ENCODE measurements around the gene MYL12A. TPM values are rescaled to one million over a fixed set of nuclear protein-coding genes. Genes with fewer than 3 reads are reported as not detected.

The MYL12A gene
- total and polyA plus RNA-seq, 2 experiments from 2014 or later, result 789 to 1,649 TPM

DNA sequence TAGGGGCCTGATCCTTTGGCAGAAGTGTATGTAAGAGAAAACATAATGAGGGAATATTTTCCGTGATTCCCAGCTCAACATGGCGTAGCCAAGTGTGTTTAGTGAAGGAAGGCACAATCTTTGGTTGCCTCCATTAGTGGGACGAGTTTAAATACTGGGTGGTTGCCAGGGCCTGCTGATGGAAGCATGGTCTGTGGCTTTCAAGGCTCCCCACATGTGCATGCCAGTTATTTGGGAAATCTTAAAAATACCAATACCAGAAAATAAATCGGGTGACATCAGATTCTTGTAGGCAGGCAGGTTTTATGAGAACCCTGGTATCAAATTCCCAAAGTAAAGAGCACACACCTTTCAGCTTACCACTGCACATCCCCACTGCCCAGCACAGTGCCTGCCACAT, 7.1 kb downstream of the MYL12A start:
- no peak for DNase-seq
- WGBS, 2 experiments (ENCODE audit: low coverage in 1 of 2, low lambda C conversion rate in 2 of 2, missing lambda C conversion rate in 2 of 2), result 75 to 86% methylated on average over 4 of the region's 4 CpGs
- in situ Hi-C loops (cut with MboI), result no loop called here
- no peaks in the 10 kb centered on the region for H3K27me3 ChIP-seq (replicated peaks; ENCODE audit: insufficient read depth)
- H3F3A ChIP-seq (ENCODE audit: insufficient read depth), result peaks cover 94% of the 10 kb centered on the region
- TF ChIP-seq EZH2phosphoT487 (IDR thresholded peaks at IDR 0.05; ENCODE audit: insufficient read depth, low read depth), result no peak
- no peak for TF ChIP-seq EZH2 (IDR thresholded peaks at IDR 0.05; ENCODE audit: insufficient read depth, poor library complexity, severe bottlenecking)
- H3K79me2 ChIP-seq (ENCODE audit: insufficient read depth), result peaks cover 100% of the 10 kb centered on the region
- no peak overlapping the region for H2AFZ ChIP-seq
- peaks cover 65% of the 10 kb centered on the region for H3K36me3 ChIP-seq (ENCODE audit: low read depth)
- no peak overlapping the region for H3K9ac ChIP-seq
- H3K4me1 ChIP-seq (ENCODE audit: insufficient read depth), result peaks cover 73% of the 10 kb centered on the region
- no peak overlapping the region for H3K4me2 ChIP-seq (ENCODE audit: unreplicated experiment)
- H3K9me3 ChIP-seq (ENCODE audit: low read depth), result no peaks in the 10 kb centered on the region
- no peaks in the 10 kb centered on the region for H3K9me2 ChIP-seq (ENCODE audit: insufficient read depth)
- H4K20me1 ChIP-seq (ENCODE audit: insufficient read depth), result no peaks in the 10 kb centered on the region
- no peak overlapping the region for H3K4me3 ChIP-seq
- H3K27ac ChIP-seq, result peak overlapping the region; percentile 22; the same call in 1 of the 2 replicates

DNA sequence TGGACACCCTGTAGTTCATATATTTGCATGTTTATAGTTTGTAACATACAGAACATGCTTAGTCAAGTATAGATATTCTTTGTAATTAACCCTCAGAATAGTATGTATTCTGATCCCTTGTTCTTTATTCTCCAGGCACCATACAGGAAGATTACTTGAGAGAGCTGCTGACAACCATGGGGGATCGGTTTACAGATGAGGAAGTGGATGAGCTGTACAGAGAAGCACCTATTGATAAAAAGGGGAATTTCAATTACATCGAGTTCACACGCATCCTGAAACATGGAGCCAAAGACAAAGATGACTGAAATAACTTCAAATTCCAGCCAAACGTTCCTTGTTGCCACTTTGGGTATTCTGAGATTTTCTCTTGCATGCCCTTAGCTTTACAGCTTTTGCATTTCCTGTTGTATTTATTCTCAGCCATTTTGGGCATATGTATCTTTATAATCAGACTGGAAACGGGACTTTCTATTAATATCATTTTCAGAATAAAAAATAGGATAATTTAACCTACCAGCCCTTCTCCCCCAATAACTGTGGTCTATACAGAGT, 8.1 kb downstream of the MYL12A start:
- Histone ChIP-seq H3K4me2 (ENCODE audit: unreplicated experiment) (peak overlapping the region; percentile 30), H3K27me3 (replicated peaks; ENCODE audit: insufficient read depth) (no peaks in the 10 kb centered on the region), H4K20me1 (ENCODE audit: insufficient read depth) (no peaks in the 10 kb centered on the region), H3F3A (ENCODE audit: insufficient read depth) (peaks cover 95% of the 10 kb centered on the region), H3K9me3 (ENCODE audit: low read depth) (no peaks in the 10 kb centered on the region), H3K9ac (0 out of 2 replicates have a peak overlapping the region, but pooled peaks have one; percentile 4), H3K9me2 (ENCODE audit: insufficient read depth) (no peaks in the 10 kb centered on the region), H3K4me1 (ENCODE audit: insufficient read depth) (peaks cover 74% of the 10 kb centered on the region), H3K36me3 (ENCODE audit: low read depth) (peaks cover 67% of the 10 kb centered on the region), H3K79me2 (ENCODE audit: insufficient read depth) (peaks cover 95% of the 10 kb centered on the region), H3K4me3 (no peak overlapping the region; the same call in 1 of the 2 replicates), H3K27ac (peak overlapping the region; percentile 27), H2AFZ (no peak overlapping the region)
- DNase-seq, result no peak
- in situ Hi-C loops (cut with MboI), result no loop called here
- WGBS, 2 experiments (ENCODE audit: low coverage in 1 of 2, low lambda C conversion rate in 2 of 2, missing lambda C conversion rate in 2 of 2), result 88% methylated on average over 5 of the region's 5 CpGs
- no peak for TF ChIP-seq EZH2phosphoT487 (IDR thresholded peaks at IDR 0.05; ENCODE audit: insufficient read depth, low read depth)
- no peak for TF ChIP-seq EZH2 (IDR thresholded peaks at IDR 0.05; ENCODE audit: insufficient read depth, poor library complexity, severe bottlenecking)

DNA sequence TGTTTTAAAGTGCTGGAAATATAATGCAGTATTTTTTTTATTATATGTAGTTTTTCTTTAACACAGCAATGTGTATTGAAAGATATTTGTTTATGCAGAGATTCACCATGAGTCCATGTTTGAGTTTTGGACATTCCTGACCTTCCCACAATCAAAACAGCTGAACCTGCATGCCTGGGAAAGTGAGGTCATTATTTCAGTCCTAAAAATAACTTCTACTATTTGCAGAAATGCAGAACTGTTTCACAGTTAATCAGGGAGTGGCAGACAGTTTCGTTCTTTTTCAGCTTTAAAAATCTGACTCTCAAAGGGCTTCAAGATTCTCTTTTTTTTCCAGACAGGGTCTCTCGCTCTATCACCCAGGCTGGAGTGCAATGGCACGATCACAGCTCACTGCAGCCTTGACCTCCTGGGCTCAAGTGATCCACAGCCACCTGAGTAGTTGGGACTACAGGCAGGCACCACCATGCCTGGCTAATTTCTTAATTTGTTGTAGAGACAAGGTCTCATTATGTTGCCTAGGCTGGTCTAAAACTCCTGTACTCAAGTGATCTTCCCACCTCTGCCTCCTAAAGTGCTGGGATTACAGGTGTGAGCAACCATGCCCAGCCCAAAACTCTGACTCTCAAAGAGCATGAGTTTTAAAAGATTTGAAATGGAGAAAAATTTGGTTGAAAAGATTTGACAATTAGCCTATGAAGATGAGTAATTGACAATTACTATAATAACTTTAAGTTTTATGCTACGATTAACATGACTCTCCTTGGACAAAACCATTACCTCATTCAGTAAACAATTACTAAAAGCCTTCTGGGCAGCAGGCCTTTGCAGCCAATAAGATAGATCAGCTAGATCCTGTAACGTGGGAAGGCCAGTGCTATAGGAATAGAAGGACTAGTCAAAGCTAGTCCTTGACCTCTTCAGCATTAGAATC, 9.4 kb downstream of the MYL12A start:
- H3F3A ChIP-seq (ENCODE audit: insufficient read depth), result peaks cover 94% of the 10 kb centered on the region
- 84 to 88% methylated on average over 5 of the region's 5 CpGs for WGBS, 2 experiments (ENCODE audit: low coverage in 1 of 2, low lambda C conversion rate in 2 of 2, missing lambda C conversion rate in 2 of 2)
- H3K27ac ChIP-seq, result peak overlapping the region; percentile 27
- peaks cover 63% of the 10 kb centered on the region for H3K4me1 ChIP-seq (ENCODE audit: insufficient read depth)
- H3K9me3 ChIP-seq (ENCODE audit: low read depth), result no peaks in the 10 kb centered on the region
- no peak for TF ChIP-seq EZH2phosphoT487 (IDR thresholded peaks at IDR 0.05; ENCODE audit: insufficient read depth, low read depth)
- TF ChIP-seq EZH2 (IDR thresholded peaks at IDR 0.05; ENCODE audit: insufficient read depth, poor library complexity, severe bottlenecking), result no peak
- no peak overlapping the region; the same call in 1 of the 2 replicates for H3K4me3 ChIP-seq
- no peaks in the 10 kb centered on the region for H3K27me3 ChIP-seq (replicated peaks; ENCODE audit: insufficient read depth)
- 0 out of 2 replicates have a peak overlapping the region, but pooled peaks have one; percentile 4 for H3K9ac ChIP-seq
- no peaks in the 10 kb centered on the region for H3K9me2 ChIP-seq (ENCODE audit: insufficient read depth)
- in situ Hi-C loops (cut with MboI), result no loop called here
- H2AFZ ChIP-seq, result no peak overlapping the region
- peaks cover 82% of the 10 kb centered on the region for H3K79me2 ChIP-seq (ENCODE audit: insufficient read depth)
- peak overlapping the region; percentile 30 for H3K4me2 ChIP-seq (ENCODE audit: unreplicated experiment)
- peaks cover 67% of the 10 kb centered on the region for H3K36me3 ChIP-seq (ENCODE audit: low read depth)
- peak; percentile 57 for DNase-seq
- H4K20me1 ChIP-seq (ENCODE audit: insufficient read depth), result no peaks in the 10 kb centered on the region

DNA sequence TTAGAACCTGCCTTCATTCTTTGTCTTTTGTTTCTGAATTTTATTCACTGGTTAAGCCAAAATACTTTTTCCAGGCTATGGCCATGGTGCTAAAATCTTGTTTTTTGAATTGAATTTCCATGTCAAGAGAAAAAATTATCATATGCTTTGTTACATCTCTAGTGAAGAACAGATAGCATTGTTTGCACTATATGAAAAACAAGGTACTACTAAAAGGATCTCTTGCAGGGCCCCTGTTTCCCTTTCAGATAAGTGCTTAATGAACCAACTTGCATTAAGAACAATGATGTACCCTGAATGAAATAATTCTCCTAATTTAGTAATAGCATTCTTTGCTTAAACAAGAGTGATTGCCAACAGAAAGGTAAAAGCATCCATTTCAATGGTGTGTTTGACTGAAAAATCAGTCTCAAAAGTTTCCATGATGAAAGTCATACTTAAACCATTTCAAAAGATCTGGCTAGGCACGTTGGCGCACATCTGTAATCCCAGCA, 10.1 kb downstream of the MYL12A start:
- Histone ChIP-seq H4K20me1 (ENCODE audit: insufficient read depth) (no peaks in the 10 kb centered on the region), H3K36me3 (ENCODE audit: low read depth) (peaks cover 67% of the 10 kb centered on the region), H3K27ac (0 out of 2 replicates have a peak overlapping the region, but pooled peaks have one; percentile 6), H3K4me3 (no peak overlapping the region), H3K9ac (no peak overlapping the region), H3K27me3 (replicated peaks; ENCODE audit: insufficient read depth) (no peaks in the 10 kb centered on the region), H2AFZ (no peak overlapping the region), H3K9me2 (ENCODE audit: insufficient read depth) (no peaks in the 10 kb centered on the region), H3K4me1 (ENCODE audit: insufficient read depth) (peaks cover 56% of the 10 kb centered on the region), H3F3A (ENCODE audit: insufficient read depth) (peaks cover 89% of the 10 kb centered on the region), H3K79me2 (ENCODE audit: insufficient read depth) (peaks cover 81% of the 10 kb centered on the region), H3K4me2 (ENCODE audit: unreplicated experiment) (no peak overlapping the region), H3K9me3 (ENCODE audit: low read depth) (no peaks in the 10 kb centered on the region)
- no peak for DNase-seq
- in situ Hi-C loops (cut with MboI), result no loop called here
- WGBS, 2 experiments (ENCODE audit: low coverage in 1 of 2, low lambda C conversion rate in 2 of 2, missing lambda C conversion rate in 2 of 2), result 97 to 100% methylated on average over 2 of the region's 2 CpGs
- TF ChIP-seq EZH2 (IDR thresholded peaks at IDR 0.05; ENCODE audit: insufficient read depth, poor library complexity, severe bottlenecking) (no peak), EZH2phosphoT487 (IDR thresholded peaks at IDR 0.05; ENCODE audit: insufficient read depth, low read depth) (no peak)

Measured in GM23248 (cell line).